HG02973 (cell line): ENCODE measurements around the gene SPRR2D.
"Not testable (repeated sequence)": the region's sequence is repeated elsewhere in the genome, so short reads cannot be mapped to it uniquely, and the experiment has no call there.

Source experiments
- ATAC-seq: cut with Tn5 transposase; IDR thresholded peaks from one replicate; pipeline ENCODE4 v1.9.1; 2021; ENCODE audit warnings: moderate library complexity; ENCODE audit not compliant: unreplicated experiment

SPRR2D gene

GRCh38 chr1:153021829-153022228 is 19.1 kb downstream of the SPRR2D start:
- ATAC-seq = not testable (repeated sequence)

DNA sequence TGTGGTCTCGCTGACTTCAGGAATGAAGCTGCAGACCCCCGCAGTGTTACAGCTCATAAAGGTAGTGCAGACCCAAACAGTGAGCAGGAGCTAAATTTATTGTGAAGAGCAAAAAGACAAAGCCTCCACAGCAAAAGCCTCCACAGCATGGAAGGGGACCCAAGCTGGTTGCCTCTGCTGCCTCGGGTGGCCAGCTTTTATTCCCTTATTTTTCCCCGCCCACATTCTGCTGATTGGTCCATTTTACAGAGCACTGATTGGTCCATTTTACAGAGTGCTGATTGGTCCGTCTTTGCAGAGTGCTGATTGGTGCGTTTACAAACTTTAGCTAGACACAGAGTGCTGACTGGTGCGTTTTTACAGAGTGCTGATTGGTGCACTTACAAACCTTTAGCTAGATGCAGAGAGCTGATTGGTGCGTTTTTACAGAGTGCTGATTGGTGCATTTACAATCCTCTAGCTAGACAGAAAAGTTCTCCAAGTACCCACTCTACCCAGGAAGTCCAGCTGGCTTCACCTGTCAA is 29.6 kb downstream of the SPRR2D start:
- ATAC-seq = not testable (repeated sequence)

GRCh38 chr1:153001382-153001781 is 39.5 kb downstream of the SPRR2D start, which contains the start of gene SPRR3:
TSS of gene SPRR3 (plus strand) at chr1:153001749. CDS start at chr1:153003021, 1,272 bp downstream.
- ATAC-seq = no peak

- no peak for ATAC-seq
These were observed 40.6 kb downstream of the SPRR2D start for GRCh38 chr1:153000294-153000693.

GRCh38 chr1:152999818-153000217 is 41.1 kb downstream of the SPRR2D start:
- ATAC-seq = no peak

GRCh38 chr1:152998476-152998875 is 42.4 kb downstream of the SPRR2D start:
- ATAC-seq = no peak

DNA sequence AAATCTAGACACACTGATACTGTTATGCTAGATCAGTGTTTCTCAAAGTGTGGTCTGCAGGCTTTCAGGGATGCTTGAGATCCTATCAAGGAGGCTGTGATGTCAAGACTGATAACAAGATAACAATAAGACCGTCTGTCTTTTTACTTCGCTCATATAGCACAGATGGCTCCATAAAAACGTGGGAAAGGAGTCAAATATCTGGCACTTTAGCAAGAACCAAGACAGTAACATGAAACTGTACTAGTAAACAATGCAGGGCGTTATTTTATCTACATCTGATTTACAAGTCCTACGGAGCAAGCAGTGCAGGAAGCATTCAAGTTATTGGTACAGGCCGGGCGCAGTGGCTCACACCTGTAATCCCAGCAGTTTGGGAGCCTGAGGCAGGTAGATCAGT is 43.0 kb downstream of the SPRR2D start:
- ATAC-seq = no peak

DNA sequence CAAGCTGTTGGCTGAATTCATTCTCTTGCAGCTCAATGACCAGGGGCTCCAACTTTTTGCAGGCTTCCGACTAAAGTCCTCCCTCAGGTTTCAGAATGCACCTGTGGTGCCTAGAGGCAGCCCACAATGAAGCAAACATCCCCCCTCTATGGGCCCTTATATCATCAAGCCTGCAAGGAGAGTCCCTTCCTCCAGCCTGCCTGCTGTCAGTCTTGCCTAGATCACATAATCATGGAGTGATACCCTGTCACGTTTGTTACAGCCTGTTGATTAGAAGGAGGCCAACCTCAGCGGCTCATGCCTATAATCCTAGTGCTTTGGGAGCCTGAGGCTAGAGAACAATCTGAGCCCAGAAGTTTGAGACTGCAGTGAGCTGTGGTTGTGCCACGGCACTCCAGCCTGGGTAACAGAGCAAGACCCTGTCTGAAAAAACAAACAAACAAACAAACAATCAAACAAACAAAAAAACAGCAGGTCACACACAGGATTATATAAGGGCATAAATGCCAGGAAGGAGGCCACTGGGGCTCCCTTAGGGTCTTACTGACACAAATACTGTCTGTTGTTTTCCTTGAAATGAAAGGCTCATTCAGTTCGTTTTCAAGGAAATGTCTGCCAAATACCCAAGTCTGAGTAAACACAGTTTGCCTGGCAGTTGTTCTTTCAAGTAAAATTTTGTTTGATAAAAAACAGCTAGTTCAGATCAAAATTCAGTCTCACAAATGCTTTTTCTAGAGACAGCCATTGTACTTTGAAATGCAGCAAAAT is 44.1 kb downstream of the SPRR2D start:
- no peak for ATAC-seq

DNA sequence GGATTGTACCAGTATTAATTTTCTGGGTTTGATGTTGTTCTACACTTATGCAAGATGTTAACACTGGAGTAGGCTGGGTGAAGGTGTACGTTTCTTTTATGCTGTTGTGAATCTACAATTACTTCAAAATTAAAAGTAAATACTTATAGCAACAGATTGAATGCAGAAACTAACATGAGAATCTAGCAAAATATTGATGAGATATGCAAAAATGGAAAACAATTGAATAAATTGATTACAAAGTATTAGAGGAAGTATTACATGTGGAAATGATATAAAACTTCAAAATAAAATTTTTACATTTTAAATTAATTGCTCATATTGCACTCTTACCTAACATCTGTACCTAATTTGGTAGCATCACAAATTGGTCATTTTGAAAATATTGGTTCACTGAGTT is 45.1 kb downstream of the SPRR2D start:
- no peak for ATAC-seq

- ATAC-seq = no peak
These were observed 47.7 kb downstream of the SPRR2D start for GRCh38 chr1:152993186-152993585.
